BJ (cell line): ENCODE measurements around the gene CAPS. TPM values are rescaled to one million over a fixed set of nuclear protein-coding genes. Genes with fewer than 3 reads are reported as not detected.

ENCODE experiments used
- CTCF ChIA-PET: fragments of 350-600 bp; formaldehyde crosslinking; extraction: SDS; loops from one replicate; lab custom pipeline; 2021; ENCODE audit warnings: antibody characterized with exemption, inconsistent platforms; lab: Yijun Ruan, JAX
- POLR2A ChIA-PET: fragments of 300-600 bp; sonication (Branson Sonifier 250); formaldehyde crosslinking; extraction: SDS; loops from one replicate; lab custom pipeline; 2021; ENCODE audit warnings: antibody characterized with exemption; lab: Charles Lee
- DNase-seq: peaks from one replicate; pipeline ENCODE4 v3.0.0-alpha.2; 2011; ENCODE audit warnings: low read depth
- H3K27me3 ChIP-seq: 2 replicates; pipeline ENCODE4 v1.6.0; 2011; ENCODE audit warnings: low read length; ENCODE audit not compliant: control insufficient read depth, insufficient read depth
- H3K36me3 ChIP-seq: 2 replicates; pipeline ENCODE4 v1.5.1; 2011; ENCODE audit warnings: low read length; ENCODE audit not compliant: control insufficient read depth, insufficient read depth
- H3K4me3 ChIP-seq: 2 replicates; pipeline ENCODE4 v1.5.1; 2011; ENCODE audit warnings: low read depth, mild to moderate bottlenecking, control low read depth, low read length
- polyA plus RNA-seq: library from polyadenylated mRNA; depleted of rRNA; stranded (reverse); fragments of >200 nt; gene quantifications from 2 replicates; pipeline ENCODE4 v1.2.3, GENCODE V29; 2011
- TF ChIP-seq, protein P1 (sequence below): IDR thresholded peaks from 2 replicates; pipeline ENCODE4 v1.5.1; 2011; ENCODE audit warnings: low read depth, mild to moderate bottlenecking, control low read depth, inconsistent platforms, low read length, moderate library complexity; ENCODE audit not compliant: insufficient read depth

Gene CAPS
- polyA plus RNA-seq, 1 experiment: 5.6 TPM

- H3K4me3 ChIP-seq: no peak overlapping the region
- TF ChIP-seq, protein P1, sequence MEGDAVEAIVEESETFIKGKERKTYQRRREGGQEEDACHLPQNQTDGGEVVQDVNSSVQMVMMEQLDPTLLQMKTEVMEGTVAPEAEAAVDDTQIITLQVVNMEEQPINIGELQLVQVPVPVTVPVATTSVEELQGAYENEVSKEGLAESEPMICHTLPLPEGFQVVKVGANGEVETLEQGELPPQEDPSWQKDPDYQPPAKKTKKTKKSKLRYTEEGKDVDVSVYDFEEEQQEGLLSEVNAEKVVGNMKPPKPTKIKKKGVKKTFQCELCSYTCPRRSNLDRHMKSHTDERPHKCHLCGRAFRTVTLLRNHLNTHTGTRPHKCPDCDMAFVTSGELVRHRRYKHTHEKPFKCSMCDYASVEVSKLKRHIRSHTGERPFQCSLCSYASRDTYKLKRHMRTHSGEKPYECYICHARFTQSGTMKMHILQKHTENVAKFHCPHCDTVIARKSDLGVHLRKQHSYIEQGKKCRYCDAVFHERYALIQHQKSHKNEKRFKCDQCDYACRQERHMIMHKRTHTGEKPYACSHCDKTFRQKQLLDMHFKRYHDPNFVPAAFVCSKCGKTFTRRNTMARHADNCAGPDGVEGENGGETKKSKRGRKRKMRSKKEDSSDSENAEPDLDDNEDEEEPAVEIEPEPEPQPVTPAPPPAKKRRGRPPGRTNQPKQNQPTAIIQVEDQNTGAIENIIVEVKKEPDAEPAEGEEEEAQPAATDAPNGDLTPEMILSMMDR: no peak
- DNase-seq: no peak
- H3K36me3 ChIP-seq: peaks cover 21% of the 10 kb centered on the region
- H3K27me3 ChIP-seq: no peaks in the 10 kb centered on the region
- ChIA-PET CTCF (interaction anchor here (1.1 kb wide), 1 partner anchor 92 kb away, joined by 4 read pairs; the partner anchor contains the start of gene NRTN), POLR2A (no interaction called here)
Measured at GRCh38 chr19:5895890-5896289, 18.2 kb upstream of the CAPS start.

- ChIA-PET POLR2A (no interaction called here), CTCF (interaction anchor here (0.6 to 2.2 kb wide), 2 partner anchors 13 to 93 kb away, joined by 3 to 12 read pairs; no protein-coding TSS in a partner anchor)
- peaks cover 23% of the 10 kb centered on the region for H3K36me3 ChIP-seq
- H3K27me3 ChIP-seq: no peaks in the 10 kb centered on the region
- no peak for DNase-seq
- no peak overlapping the region for H3K4me3 ChIP-seq
- TF ChIP-seq, protein P1: no peak
Measured at GRCh38 chr19:5896365-5897076, 17.5 kb upstream of the CAPS start.

GRCh38 chr19:5897189-5897969 is 16.7 kb upstream of the CAPS start:
- Histone ChIP-seq H3K27me3 (no peaks in the 10 kb centered on the region), H3K4me3 (no peak overlapping the region), H3K36me3 (peaks cover 23% of the 10 kb centered on the region)
- DNase-seq: no peak
- ChIA-PET CTCF (interaction anchor here (0.6 to 2.2 kb wide), 2 partner anchors 14 to 94 kb away, joined by 3 to 12 read pairs; no protein-coding TSS in a partner anchor), POLR2A (no interaction called here)
- TF ChIP-seq, protein P1: no peak

DNA sequence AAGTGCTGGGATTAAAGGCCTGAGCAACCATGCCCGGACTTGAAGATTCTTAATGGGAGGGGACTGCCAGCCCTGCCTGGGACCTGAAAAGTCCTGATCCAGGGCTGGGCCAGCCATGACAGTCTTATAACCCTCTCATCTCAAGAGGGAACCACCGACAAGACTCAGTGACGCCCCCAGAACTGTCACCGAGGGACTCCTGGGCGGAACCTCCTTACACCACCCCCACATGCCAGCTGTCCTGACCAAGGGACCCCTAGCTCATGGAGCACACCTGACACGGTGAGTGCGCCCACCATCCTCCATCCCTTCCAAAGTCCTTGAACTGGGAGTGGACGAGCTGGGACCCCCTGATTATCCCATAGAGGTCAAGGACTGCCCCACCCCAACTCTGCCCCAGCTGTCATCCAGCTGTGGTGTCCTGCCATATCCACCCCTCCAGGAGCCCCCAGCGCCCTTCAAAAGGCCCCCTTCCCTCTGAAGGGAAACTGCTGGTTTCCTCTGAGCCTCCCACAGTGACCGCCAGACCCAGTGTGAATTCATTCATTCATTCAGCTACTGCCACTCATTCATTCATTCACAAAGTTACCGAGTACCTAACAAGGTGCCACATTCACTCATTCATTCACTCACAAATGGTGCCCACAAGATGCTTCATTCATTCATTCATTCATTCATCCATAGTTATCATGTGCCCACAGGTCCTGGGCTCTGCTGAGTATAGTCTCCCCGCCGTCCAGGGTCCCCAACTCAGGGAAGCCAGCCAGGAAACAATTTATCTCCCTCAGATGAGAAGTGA is 14.1 kb upstream of the CAPS start:
- ChIA-PET POLR2A (no interaction called here), CTCF (interaction anchor here (1.4 to 5.3 kb wide), 2 partner anchors 96 kb away, joined by 3 to 40 read pairs; no protein-coding TSS in a partner anchor)
- no peaks in the 10 kb centered on the region for H3K27me3 ChIP-seq

More for the DNA sequence above, 14.1 kb upstream of the CAPS start:
- DNase-seq: no peak
- Histone ChIP-seq H3K36me3 (peaks cover 21% of the 10 kb centered on the region), H3K4me3 (no peak overlapping the region)
- TF ChIP-seq, protein P1: no peak
